GM23248 (cell line): ENCODE measurements around the gene WBP1L. TPM values are rescaled to one million over a fixed set of nuclear protein-coding genes. Genes with fewer than 3 reads are reported as not detected.

Experiments
- DNase-seq: peaks from one replicate; pipeline ENCODE4 v3.0.0-alpha.2; 2015
- H2AFZ ChIP-seq: fragments of 200-600 bp; sonication (generic); 2 replicates; pipeline ENCODE4 v1.6.1; 2016; ENCODE audit warnings: antibody characterized with exemption
- H3F3A ChIP-seq: fragments of 200-600 bp; sonication (generic); 2 replicates; pipeline ENCODE4 v1.6.1; 2016; ENCODE audit warnings: mild to moderate bottlenecking, antibody characterized with exemption, mixed run types; ENCODE audit not compliant: insufficient read depth
- H3K27ac ChIP-seq: fragments of 200-600 bp; sonication (generic); 2 replicates; pipeline ENCODE4 v1.5.1; 2016; ENCODE audit warnings: mild to moderate bottlenecking
- H3K27me3 ChIP-seq: fragments of 200-600 bp; sonication (generic); replicated peaks from 2 replicates; pipeline ENCODE4 v1.6.1; 2016; ENCODE audit warnings: mild to moderate bottlenecking; ENCODE audit not compliant: insufficient read depth
- H3K36me3 ChIP-seq: fragments of 200-600 bp; sonication (generic); 2 replicates; pipeline ENCODE4 v1.6.1; 2016; ENCODE audit warnings: low read depth, mild to moderate bottlenecking
- H3K4me1 ChIP-seq: fragments of 200-600 bp; sonication (generic); 2 replicates; pipeline ENCODE4 v1.6.1; 2016; ENCODE audit warnings: mild to moderate bottlenecking; ENCODE audit not compliant: insufficient read depth
- H3K4me2 ChIP-seq: fragments of 200-600 bp; sonication (generic); one replicate; pipeline ENCODE4 v1.6.1; 2016; ENCODE audit warnings: mild to moderate bottlenecking; ENCODE audit not compliant: unreplicated experiment
- H3K4me3 ChIP-seq: fragments of 200-600 bp; sonication (generic); 2 replicates; pipeline ENCODE4 v1.5.1; 2016; ENCODE audit warnings: mild to moderate bottlenecking
- H3K79me2 ChIP-seq: fragments of 200-600 bp; sonication (generic); 2 replicates; pipeline ENCODE4 v1.6.1; 2016; ENCODE audit warnings: mild to moderate bottlenecking; ENCODE audit not compliant: insufficient read depth
- H3K9ac ChIP-seq: fragments of 200-600 bp; sonication (generic); 2 replicates; pipeline ENCODE4 v1.6.1; 2016; ENCODE audit warnings: mild to moderate bottlenecking
- H3K9me2 ChIP-seq: fragments of 200-600 bp; sonication (generic); 2 replicates; pipeline ENCODE4 v1.6.1; 2016; ENCODE audit warnings: mixed run types, mild to moderate bottlenecking, moderate library complexity; ENCODE audit not compliant: insufficient read depth
- H3K9me3 ChIP-seq: fragments of 200-600 bp; sonication (generic); one replicate; pipeline ENCODE4 v1.6.1; 2017; ENCODE audit warnings: low read depth
- H4K20me1 ChIP-seq: fragments of 200-600 bp; sonication (generic); 2 replicates; pipeline ENCODE4 v1.6.0; 2016; ENCODE audit not compliant: insufficient read depth
- EZH2 ChIP-seq: fragments of 200-600 bp; sonication (generic); IDR thresholded peaks from 2 replicates; pipeline ENCODE4 v1.6.1; 2018; ENCODE audit warnings: antibody characterized with exemption, mild to moderate bottlenecking; ENCODE audit not compliant: insufficient read depth, poor library complexity, severe bottlenecking
- EZH2phosphoT487 ChIP-seq: fragments of 200-600 bp; sonication (generic); IDR thresholded peaks from 2 replicates; pipeline ENCODE4 v1.6.1; 2018; ENCODE audit warnings: antibody characterized with exemption, moderate library complexity, mild to moderate bottlenecking, low read depth; ENCODE audit not compliant: insufficient read depth
- WGBS, 2 experiments: methylation state at CpG; one replicate each; pipeline ENCODE4 v1.1.6; 2015 to 2017; ENCODE audit warnings: low lambda C conversion rate in 2 of 2, low coverage in 1 of 2; ENCODE audit errors: missing lambda C conversion rate in 2 of 2; 5-methylcytosine and 5-hydroxymethylcytosine counted together
- in situ Hi-C: fragments of 300-500 bp; cut with MboI; formaldehyde crosslinking; loops from 2 replicates; pipeline ENCODE4 v1.15.0; 2020
- polyA plus RNA-seq: library from polyadenylated mRNA; unstranded; fragments of >200 nt; fragmentation: Nextera tagmentation; extraction: Ambion mirVana; gene quantifications from 2 replicates; pipeline ENCODE4 v1.2.1, GENCODE V29; 2016
- total RNA-seq: library from RNA; depleted of rRNA; stranded (reverse); fragments of >200 nt; shearing (Covaris generic); gene quantifications from 2 replicates; pipeline ENCODE4 v1.2.3, GENCODE V29; 2014

Gene WBP1L
- total and polyA plus RNA-seq, 2 experiments from 2014 or later = 21.1 to 57.4 TPM

GRCh38 chr10:102822222-102822621 lies 78.5 kb downstream of the WBP1L start:
- Histone ChIP-seq H3K4me2 (no peak overlapping the region), H4K20me1 (no peaks in the 10 kb centered on the region), H3K27me3 (no peaks in the 10 kb centered on the region), H3K36me3 (no peaks in the 10 kb centered on the region), H2AFZ (no peak overlapping the region), H3K4me1 (no peaks in the 10 kb centered on the region), H3K9me3 (no peaks in the 10 kb centered on the region), H3K27ac (no peak overlapping the region), H3F3A (no peaks in the 10 kb centered on the region), H3K79me2 (no peaks in the 10 kb centered on the region), H3K4me3 (no peak overlapping the region), H3K9ac (no peak overlapping the region), H3K9me2 (no peaks in the 10 kb centered on the region)
- no peak for TF ChIP-seq EZH2
- no peak for TF ChIP-seq EZH2phosphoT487
- in situ Hi-C loops = no loop called here
- no peak for DNase-seq
- WGBS, 2 experiments = 88 to 89% methylated on average over 12 of the region's 12 CpGs

GRCh38 chr10:102824664-102825063 lies 80.9 kb downstream of the WBP1L start:
- Histone ChIP-seq H3K4me1 (no peaks in the 10 kb centered on the region), H3F3A (no peaks in the 10 kb centered on the region), H3K4me3 (no peak overlapping the region), H3K27me3 (no peaks in the 10 kb centered on the region), H3K4me2 (no peak overlapping the region), H4K20me1 (no peaks in the 10 kb centered on the region), H3K9ac (no peak overlapping the region), H3K79me2 (no peaks in the 10 kb centered on the region), H3K9me3 (no peaks in the 10 kb centered on the region), H3K36me3 (no peaks in the 10 kb centered on the region), H2AFZ (no peak overlapping the region), H3K27ac (no peak overlapping the region), H3K9me2 (no peaks in the 10 kb centered on the region)
- DNase-seq = no peak
- no peak for TF ChIP-seq EZH2phosphoT487
- no peak for TF ChIP-seq EZH2
- in situ Hi-C loops = no loop called here
- WGBS, 2 experiments = 74 to 96% methylated on average over 4 of the region's 4 CpGs

- Histone ChIP-seq H3F3A (no peaks in the 10 kb centered on the region), H3K36me3 (no peaks in the 10 kb centered on the region), H3K79me2 (no peaks in the 10 kb centered on the region), H3K4me2 (no peak overlapping the region), H3K4me1 (no peaks in the 10 kb centered on the region), H3K9me3 (no peaks in the 10 kb centered on the region), H4K20me1 (no peaks in the 10 kb centered on the region), H3K27ac (no peak overlapping the region), H2AFZ (no peak overlapping the region), H3K9me2 (no peaks in the 10 kb centered on the region), H3K9ac (no peak overlapping the region), H3K27me3 (no peaks in the 10 kb centered on the region), H3K4me3 (no peak overlapping the region)
- in situ Hi-C loops = no loop called here
- WGBS, 2 experiments = 76 to 81% methylated on average over 7 to 9 of the region's 9 CpGs
- DNase-seq = no peak
- TF ChIP-seq EZH2phosphoT487 (no peak), EZH2 (no peak)
Observed at GRCh38 chr10:102826148-102826796, 82.5 kb downstream of the WBP1L start.

GRCh38 chr10:102827597-102827975 lies 83.8 kb downstream of the WBP1L start:
- no peaks in the 10 kb centered on the region for H3K9me2 ChIP-seq
- no peaks in the 10 kb centered on the region for H3F3A ChIP-seq
- WGBS, 2 experiments = 80 to 84% methylated on average over 5 of the region's 5 CpGs
- H3K27me3 ChIP-seq = no peaks in the 10 kb centered on the region
- DNase-seq = no peak
- no peaks in the 10 kb centered on the region for H3K79me2 ChIP-seq
- H3K4me2 ChIP-seq = no peak overlapping the region
- no peak overlapping the region for H2AFZ ChIP-seq
- H3K4me1 ChIP-seq = no peaks in the 10 kb centered on the region
- H4K20me1 ChIP-seq = no peaks in the 10 kb centered on the region
- H3K9me3 ChIP-seq = no peaks in the 10 kb centered on the region
- H3K27ac ChIP-seq = no peak overlapping the region
- TF ChIP-seq EZH2 = no peak
- no peak for TF ChIP-seq EZH2phosphoT487
- H3K9ac ChIP-seq = no peak overlapping the region
- H3K4me3 ChIP-seq = no peak overlapping the region
- in situ Hi-C loops = no loop called here
- no peaks in the 10 kb centered on the region for H3K36me3 ChIP-seq
